Measurements from ENCODE around the gene RAB38.

GRCh38 chr11:88164806-88165585 lies 10.2 kb downstream of the RAB38 start:
- TF ChIP-seq, protein P1, sequence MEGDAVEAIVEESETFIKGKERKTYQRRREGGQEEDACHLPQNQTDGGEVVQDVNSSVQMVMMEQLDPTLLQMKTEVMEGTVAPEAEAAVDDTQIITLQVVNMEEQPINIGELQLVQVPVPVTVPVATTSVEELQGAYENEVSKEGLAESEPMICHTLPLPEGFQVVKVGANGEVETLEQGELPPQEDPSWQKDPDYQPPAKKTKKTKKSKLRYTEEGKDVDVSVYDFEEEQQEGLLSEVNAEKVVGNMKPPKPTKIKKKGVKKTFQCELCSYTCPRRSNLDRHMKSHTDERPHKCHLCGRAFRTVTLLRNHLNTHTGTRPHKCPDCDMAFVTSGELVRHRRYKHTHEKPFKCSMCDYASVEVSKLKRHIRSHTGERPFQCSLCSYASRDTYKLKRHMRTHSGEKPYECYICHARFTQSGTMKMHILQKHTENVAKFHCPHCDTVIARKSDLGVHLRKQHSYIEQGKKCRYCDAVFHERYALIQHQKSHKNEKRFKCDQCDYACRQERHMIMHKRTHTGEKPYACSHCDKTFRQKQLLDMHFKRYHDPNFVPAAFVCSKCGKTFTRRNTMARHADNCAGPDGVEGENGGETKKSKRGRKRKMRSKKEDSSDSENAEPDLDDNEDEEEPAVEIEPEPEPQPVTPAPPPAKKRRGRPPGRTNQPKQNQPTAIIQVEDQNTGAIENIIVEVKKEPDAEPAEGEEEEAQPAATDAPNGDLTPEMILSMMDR (conservative IDR thresholded peaks at IDR 0.05; ENCODE audit: low read length), result no peak
- TF ChIP-seq EZH2phosphoT487 (IDR thresholded peaks at IDR 0.05; ENCODE audit: borderline replicate concordance, low read depth, low read length), result no peak

Measured in OCI-LY7 (cell line).